Measurements from ENCODE around the gene RGS6.

DNA sequence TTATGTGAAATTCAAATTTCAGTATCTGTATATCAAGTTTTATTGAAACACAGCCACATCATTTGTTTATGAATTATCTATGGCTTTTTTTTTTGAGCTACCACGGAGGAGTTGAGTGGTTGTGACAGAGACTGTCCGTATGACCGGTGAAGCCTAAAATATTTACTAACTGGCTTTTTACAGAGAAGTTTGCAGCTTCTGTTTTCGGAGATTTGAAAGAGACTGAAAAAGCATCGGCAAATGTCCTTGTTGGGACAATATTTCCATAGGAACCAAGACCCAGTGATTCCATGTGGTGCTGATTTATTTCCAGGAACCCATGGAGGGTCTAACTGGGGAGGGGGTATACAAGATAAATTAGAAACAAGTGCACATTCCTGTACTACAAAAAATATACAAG is 56.2 kb downstream of the RGS6 start:
- TF ChIP-seq SUZ12 (IDR thresholded peaks at IDR 0.05; ENCODE audit: extremely low read depth, insufficient read depth, insufficient read length) (no peak), YY1 (IDR thresholded peaks at IDR 0.05; ENCODE audit: insufficient read depth, insufficient read length) (no peak), ZNF274 (IDR thresholded peaks at IDR 0.05; ENCODE audit: low read depth, low read length) (no peak)
